GM21786 (cell line): ENCODE data around the gene CCDC33.
"Not testable (repeated sequence)": the region's sequence is repeated elsewhere in the genome, so short reads cannot be mapped to it uniquely, and the experiment has no call there.

Experiments
- ATAC-seq: cut with Tn5 transposase; IDR thresholded peaks from one replicate; pipeline ENCODE4 v1.9.1; 2021; ENCODE audit not compliant: unreplicated experiment

Gene CCDC33

GRCh38 chr15:74356050-74356449 is 119.9 kb downstream of the CCDC33 start:
- not testable (repeated sequence) for ATAC-seq

- not testable (repeated sequence) for ATAC-seq
These were observed 121.4 kb downstream of the CCDC33 start for GRCh38 chr15:74357514-74357913.

DNA sequence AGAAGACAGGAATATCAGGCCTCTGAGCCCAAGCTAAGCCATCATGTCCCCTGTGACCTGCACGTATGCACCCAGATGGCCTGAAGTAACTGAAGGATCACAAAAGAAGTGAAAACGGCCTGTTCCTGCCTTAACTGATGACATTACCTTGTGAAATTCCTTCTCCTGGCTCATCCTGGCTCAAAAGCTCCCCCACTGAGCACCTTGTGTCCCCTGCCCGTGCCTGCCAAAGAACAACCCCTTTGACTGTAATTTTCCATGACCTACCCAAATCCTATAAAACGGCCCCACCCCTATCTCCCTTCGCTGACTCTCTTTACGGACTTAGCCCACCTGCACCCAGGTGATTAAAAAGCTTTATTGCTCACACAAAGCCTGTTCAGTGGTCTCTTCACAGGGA is 123.2 kb downstream of the CCDC33 start:
- not testable (repeated sequence) for ATAC-seq

DNA sequence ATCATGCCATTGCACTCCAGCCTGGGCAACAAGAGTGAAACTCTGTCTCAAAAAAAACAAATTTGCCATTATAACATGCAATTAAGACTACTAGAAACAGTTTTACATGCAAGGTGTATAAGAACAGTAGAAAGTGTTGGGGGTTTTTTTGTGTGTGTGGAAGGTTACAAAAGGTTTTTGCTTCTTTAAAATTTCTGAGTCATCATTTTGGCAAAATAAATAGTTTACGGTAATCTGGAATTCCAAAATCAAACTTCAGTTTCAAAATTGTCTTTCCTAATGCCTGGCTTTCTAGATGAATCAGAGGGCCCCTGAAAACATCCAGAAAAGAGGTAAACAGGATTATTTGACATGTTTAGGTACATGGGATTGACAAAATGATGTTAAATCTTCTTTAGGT is 124.7 kb downstream of the CCDC33 start:
- ATAC-seq, result not testable (repeated sequence)

GRCh38 chr15:74362482-74362881 is 126.4 kb downstream of the CCDC33 start:
- no peak for ATAC-seq

GRCh38 chr15:74364936-74365597 is 128.9 kb downstream of the CCDC33 start:
- ATAC-seq, result no peak

DNA sequence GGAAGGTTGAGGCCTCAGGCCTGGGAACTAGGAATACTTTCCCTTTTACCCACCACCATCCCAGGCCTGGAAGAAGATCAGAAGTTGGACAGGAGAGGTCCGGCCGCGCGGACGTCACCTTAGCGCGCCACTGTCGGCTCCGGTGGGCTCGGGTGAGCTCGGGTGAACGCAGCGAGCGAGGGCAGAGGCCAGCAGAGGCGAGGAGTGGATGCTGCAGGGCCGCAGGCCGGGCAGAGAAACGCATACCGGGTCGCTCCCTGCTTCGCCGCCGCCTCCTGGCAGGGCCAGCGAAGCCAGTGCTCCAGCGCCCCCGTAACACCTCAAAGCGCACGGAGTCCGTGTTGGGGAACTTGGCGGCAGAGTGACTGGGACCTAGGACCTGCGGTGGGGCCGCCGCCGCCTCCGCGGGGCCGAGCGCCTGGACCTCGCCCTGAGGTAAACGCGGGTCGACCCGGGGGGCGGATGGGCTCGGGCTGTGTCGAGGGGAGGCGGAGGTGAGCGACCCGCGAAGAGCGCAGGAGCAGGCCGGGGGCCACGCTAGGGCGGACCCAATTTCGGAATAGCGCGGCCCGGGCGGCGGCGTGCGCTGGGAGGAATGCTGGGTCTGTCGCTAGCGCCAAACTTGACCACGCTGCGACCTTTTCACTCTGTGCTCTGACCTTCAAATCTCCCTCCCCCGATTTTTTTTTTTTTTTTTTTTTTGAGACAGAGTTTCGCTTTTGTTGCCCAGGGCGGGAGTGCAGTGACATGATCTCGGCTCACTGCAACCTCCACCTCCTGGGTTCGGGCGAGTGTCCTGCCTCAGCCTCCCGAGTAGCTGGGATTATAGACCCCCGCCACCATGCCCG is 129.7 kb downstream of the CCDC33 start:
- no peak for ATAC-seq

DNA sequence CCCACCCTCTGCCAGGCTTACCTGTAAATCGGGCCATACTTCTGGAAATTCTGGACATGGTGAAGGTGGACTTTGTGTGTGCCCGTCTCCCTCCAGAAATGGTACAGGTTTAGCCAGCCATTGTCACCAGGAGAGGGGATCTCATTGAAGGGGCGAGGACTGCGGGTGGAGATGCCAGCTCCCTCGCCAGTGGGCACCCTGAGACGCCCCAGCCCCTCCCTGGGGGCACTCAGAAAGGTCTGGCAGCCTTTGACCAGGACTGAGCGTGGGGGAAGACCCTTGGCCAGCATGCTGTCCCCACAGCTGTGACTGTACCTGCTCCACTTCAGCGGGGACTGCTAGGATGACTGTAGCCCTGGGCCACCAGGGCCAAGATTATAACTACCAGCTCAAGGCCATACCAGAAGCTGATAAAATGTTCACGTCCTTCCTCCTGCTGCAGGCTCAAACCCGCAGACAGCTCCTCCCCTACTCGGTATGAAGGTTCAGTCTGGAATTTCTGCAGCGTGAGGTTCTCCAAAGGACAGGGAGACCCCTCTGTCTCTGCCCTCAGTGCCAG is 131.2 kb downstream of the CCDC33 start, which contains the start of gene CYP11A1:
TSS of gene CYP11A1 (minus strand) at position 351 of the 559 bp plus-strand sequence. CDS start at position 290, 61 bp downstream.
- ATAC-seq, result no peak

- ATAC-seq, result no peak
These were observed 132.0 kb downstream of the CCDC33 start for GRCh38 chr15:74368121-74368520.

DNA sequence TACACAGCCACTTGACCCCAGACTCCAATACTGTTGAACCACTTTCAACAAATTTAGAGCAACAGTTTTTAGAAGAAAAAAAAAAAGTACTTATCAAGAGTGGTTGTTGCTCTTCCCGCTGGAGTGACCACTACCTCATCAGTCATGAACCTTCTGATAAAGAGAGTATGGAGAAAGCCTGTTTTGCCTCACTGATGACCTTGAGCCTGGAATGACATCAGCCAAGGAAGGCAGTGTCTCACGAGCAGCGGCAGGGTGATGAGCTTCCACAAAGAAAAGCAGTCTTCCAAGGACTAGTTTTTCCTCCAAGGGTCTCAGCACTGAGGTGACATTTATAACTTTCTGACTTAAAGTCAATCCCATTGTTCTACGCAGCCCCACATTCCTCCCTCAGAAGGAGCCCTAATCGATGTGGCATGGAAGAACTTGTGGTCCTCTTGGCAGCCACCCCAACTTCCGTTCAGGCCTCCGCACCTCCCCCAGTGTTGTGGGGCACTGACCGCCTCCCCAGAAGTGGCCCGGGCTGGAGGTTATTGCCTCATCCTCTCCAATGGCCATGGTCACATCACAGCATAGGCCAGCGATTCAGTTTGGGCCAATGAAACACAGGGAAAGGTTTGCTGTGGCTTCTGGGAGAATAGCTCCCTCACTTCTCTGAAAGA is 133.1 kb downstream of the CCDC33 start:
- no peak for ATAC-seq

- ATAC-seq, result no peak
These were observed 133.6 kb downstream of the CCDC33 start for GRCh38 chr15:74369756-74370155.

GRCh38 chr15:74370471-74370870 is 134.3 kb downstream of the CCDC33 start:
- no peak for ATAC-seq

DNA sequence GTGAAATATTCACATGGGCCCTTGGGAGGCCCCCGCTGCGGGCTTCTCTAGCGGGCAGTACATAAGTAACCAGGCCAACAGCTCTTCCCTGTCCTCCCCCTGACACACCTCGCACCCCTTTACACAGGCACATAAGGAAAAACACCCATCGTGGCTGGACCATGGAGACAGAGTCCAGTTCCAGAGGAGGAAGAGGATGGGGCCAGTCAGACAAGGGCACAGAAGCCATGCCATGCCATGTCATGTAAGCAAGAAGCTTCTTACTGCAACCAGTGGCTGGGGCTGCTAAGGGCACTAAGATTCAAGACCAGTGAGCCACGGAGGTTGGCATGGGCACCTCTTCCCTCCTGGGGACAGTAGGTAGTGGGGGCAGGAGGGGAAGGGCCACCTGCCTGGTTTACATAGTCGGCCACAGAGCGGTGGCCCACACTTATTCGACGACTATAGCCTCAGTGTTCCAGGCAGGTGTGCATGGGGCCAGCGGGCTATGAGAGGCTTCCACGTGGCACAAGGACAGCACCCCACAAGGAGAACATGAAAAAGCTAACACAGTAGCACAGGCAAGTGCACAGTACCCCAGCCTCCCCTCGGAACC is 137.0 kb downstream of the CCDC33 start:
- no peak for ATAC-seq

DNA sequence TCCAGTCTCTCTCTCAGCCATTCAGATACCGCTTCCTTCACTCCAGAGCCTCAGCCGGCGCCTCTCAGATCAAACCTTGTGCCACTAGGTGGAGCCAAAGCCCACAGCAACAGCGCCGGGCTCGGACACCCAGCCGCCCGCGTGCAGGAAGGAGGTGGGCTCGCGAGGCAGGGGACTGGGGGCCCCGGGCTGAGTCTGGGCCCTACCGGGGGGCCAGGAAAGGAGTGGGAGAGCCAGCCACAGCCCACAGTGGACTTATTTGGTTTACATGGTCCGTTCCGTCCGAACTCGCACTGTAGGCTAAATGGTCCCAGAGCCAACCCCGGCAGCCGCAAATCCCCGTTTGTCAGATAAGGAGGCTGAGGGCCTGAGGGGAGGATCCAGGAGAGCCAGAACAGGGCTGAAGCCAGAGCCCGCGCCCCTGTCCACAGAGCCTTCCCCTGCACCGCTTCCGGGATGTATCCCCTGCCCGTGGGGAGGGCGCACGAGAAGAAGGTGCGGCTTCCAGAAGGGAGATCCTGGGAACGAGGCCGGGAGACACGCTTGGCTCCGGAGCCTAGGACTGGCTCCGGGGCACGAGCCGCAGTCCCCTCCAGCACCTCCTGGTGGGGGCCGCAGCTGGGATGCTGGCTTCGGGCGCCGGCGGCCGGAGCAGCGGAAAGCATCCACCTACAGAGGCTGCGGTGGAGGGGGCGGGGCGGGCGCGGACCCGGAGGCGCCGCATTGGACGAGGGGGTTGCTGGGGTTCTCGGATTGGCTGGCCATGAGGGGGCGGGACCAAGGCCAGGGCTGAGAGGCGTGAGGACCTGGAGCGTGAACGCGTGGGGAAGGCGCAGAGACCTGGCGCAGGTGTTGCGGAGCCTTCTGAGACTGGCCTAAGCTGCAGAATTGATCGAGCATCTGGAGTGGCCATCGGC is 137.9 kb downstream of the CCDC33 start:
- peak; percentile 60 for ATAC-seq

- no peak for ATAC-seq
These were observed 138.6 kb downstream of the CCDC33 start for GRCh38 chr15:74374648-74375302.

GRCh38 chr15:74375303-74375693 is 139.2 kb downstream of the CCDC33 start:
- ATAC-seq, result peak; percentile 35

DNA sequence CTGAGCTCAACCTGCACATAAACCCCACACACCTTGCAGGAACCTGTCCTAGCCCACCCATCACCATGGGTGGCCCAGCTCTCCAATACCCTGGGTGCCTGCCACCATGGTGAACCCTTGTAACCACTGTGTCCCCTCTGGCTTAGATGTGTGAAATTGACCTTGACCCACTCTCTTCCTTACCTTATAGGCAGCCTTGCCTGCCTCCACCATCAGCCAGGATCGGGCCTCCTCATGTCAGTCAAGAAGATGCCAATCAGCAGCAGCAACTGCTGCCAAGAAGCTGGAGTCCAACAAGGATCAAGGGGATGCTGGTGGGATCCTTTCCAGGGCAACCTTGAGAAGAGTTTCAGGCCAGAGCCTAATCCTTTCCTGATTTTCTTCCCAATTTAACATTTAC is 140.1 kb downstream of the CCDC33 start:
- ATAC-seq, result no peak

GRCh38 chr15:74376825-74377581 is 140.9 kb downstream of the CCDC33 start:
- no peak for ATAC-seq
